ENCODE measurements around the gene ZNF697.

DNA sequence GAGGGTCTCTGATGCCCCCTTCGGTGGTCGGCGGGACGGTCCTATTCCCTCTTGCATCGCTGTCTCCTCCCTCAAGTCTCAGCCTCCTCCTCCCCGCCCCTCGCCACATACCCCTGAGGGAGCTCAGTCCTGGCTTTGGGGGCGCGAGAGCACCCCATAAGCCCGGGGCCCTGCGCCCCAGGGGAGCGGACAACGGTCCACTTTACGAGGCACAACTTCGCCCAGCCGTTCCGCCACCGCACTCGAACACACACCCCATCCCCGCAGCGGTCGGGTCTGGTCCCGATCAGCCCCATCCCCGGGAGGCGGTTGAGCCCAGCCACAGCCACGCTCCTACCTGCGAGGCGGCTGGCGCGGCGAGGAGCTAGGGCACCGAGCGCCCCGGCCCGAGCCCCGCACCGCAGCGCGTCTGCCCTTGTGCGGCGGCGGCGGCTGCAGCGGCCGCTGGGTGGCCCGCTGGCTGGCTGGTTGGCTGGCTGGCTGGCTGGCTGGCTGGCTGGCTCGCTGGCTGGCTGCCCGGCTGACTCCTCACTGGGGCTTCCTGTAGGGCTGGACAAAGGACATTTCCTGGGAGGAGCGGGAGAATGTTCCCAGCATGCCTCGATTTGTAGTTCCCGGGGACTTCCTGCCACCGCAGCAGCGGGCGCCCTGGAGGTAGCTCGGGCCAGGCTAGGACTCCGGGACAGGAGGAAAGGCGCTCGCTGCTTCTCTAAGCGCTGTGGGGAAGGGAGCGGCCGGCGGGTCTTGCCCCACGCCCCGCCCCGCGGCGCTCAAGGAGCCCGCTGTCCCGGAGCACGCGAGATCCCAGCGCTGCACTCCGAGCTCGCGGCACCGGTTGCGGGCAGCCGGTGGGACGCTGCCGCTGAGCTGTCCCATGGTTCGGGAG, at the start of gene ZNF697:
- no peak for TF ChIP-seq IRF2 (CRISPR knock-in tag; IDR thresholded peaks at IDR 0.05; ENCODE audit: borderline replicate concordance, low read depth)
- TF ChIP-seq, protein P1, sequence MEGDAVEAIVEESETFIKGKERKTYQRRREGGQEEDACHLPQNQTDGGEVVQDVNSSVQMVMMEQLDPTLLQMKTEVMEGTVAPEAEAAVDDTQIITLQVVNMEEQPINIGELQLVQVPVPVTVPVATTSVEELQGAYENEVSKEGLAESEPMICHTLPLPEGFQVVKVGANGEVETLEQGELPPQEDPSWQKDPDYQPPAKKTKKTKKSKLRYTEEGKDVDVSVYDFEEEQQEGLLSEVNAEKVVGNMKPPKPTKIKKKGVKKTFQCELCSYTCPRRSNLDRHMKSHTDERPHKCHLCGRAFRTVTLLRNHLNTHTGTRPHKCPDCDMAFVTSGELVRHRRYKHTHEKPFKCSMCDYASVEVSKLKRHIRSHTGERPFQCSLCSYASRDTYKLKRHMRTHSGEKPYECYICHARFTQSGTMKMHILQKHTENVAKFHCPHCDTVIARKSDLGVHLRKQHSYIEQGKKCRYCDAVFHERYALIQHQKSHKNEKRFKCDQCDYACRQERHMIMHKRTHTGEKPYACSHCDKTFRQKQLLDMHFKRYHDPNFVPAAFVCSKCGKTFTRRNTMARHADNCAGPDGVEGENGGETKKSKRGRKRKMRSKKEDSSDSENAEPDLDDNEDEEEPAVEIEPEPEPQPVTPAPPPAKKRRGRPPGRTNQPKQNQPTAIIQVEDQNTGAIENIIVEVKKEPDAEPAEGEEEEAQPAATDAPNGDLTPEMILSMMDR (IDR thresholded peaks at IDR 0.05), result peak; percentile 46
